Caco-2 (cell line): ENCODE measurements around the gene MYO15A. TPM values are rescaled to one million over a fixed set of nuclear protein-coding genes. Genes with fewer than 3 reads are reported as not detected.

Source experiments
- BruUV-seq: library from RNA; stranded (reverse); fragments of 400-500 nt; replicated peaks from 2 replicates; lab custom pipeline; 2021; lab: Mats Ljungman, UMichigan
- CTCF ChIA-PET: fragments of 300-600 bp; sonication (Branson Sonifier 250); formaldehyde crosslinking; loops from one replicate; lab custom pipeline; 2022; ENCODE audit warnings: antibody characterized with exemption; lab: Charles Lee
- POLR2A ChIA-PET: fragments of 300-600 bp; sonication (Branson Sonifier 250); formaldehyde crosslinking; loops from one replicate; lab custom pipeline; 2022; ENCODE audit warnings: antibody characterized with exemption; lab: Charles Lee
- DNase-seq, 2 experiments: peaks; one replicate each; pipeline versions ENCODE4 v3.0.0 to v3.0.0-alpha.2; 2020 to 2022
- H3K27me3 ChIP-seq: replicated peaks from 2 replicates; pipeline ENCODE4 v1.6.0; 2011; ENCODE audit warnings: low read length; ENCODE audit not compliant: control insufficient read depth, insufficient read depth
- H3K36me3 ChIP-seq: 2 replicates; pipeline ENCODE4 v1.5.1; 2011; ENCODE audit warnings: low read length; ENCODE audit not compliant: control insufficient read depth, insufficient read depth
- H3K4me1 ChIP-seq: fragments of 250-450 bp; sonication (Bioruptor Pico); 2 replicates; pipeline ENCODE4 v1.5.1; 2020; ENCODE audit warnings: mild to moderate bottlenecking
- H3K4me3 ChIP-seq: 2 replicates; pipeline ENCODE4 v1.5.1; 2011; ENCODE audit warnings: low read depth, mild to moderate bottlenecking, control low read depth, low read length
- H3K9me3 ChIP-seq: fragments of 250-450 bp; sonication (Bioruptor Pico); 2 replicates; pipeline ENCODE4 v1.5.1; 2020; ENCODE audit warnings: mild to moderate bottlenecking, moderate library complexity
- H3K27ac Mint-ChIP-seq: one replicate; pipeline ENCODE4 v1.8.0; 2022; ENCODE audit warnings: mixed read lengths; ENCODE audit not compliant: unreplicated experiment
- H3K27me3 Mint-ChIP-seq: one replicate; pipeline ENCODE4 v1.8.0; 2022; ENCODE audit warnings: mixed read lengths; ENCODE audit not compliant: insufficient read depth, unreplicated experiment
- H3K36me3 Mint-ChIP-seq: one replicate; pipeline ENCODE4 v1.8.0; 2022; ENCODE audit warnings: mild to moderate bottlenecking, mixed read lengths; ENCODE audit not compliant: insufficient read depth, unreplicated experiment
- H3K4me1 Mint-ChIP-seq: one replicate; pipeline ENCODE4 v1.8.0; 2022; ENCODE audit warnings: low read depth, mixed read lengths; ENCODE audit not compliant: unreplicated experiment
- H3K4me3 Mint-ChIP-seq: one replicate; pipeline ENCODE4 v1.8.0; 2022; ENCODE audit warnings: mild to moderate bottlenecking, moderate library complexity, mixed read lengths; ENCODE audit not compliant: unreplicated experiment
- H3K9me3 Mint-ChIP-seq: one replicate; pipeline ENCODE4 v1.8.0; 2022; ENCODE audit warnings: mixed read lengths; ENCODE audit not compliant: unreplicated experiment
- CTCF ChIP-seq, 2 experiments: fragments of 200-600 bp in 1 of 2; IDR thresholded peaks; 1 replicate in 1 of 2; 2 replicates in 1 of 2; pipeline versions ENCODE4 v1.5.1 to v1.8.0; 2011 to 2022; ENCODE audit warnings: antibody characterized with exemption in 1 of 2, control low read depth in 1 of 2, inconsistent platforms in 1 of 2, low read depth in 1 of 2, low read length in 1 of 2, mild to moderate bottlenecking in 1 of 2, moderate library complexity in 1 of 2; ENCODE audit not compliant: insufficient read depth in 1 of 2, severe bottlenecking in 1 of 2, unreplicated experiment in 1 of 2
- intact Hi-C: fragments of 100-400 bp; cut with micrococcal nuclease; formaldehyde crosslinking; loops from one replicate; pipeline ENCODE4 v1.10.0; 2022; ENCODE audit not compliant: unreplicated experiment
- total RNA-seq: library from RNA; stranded (reverse); gene quantifications from 2 replicates; pipeline ENCODE4 v1.2.3, GENCODE V29; 2022

MYO15A gene
- total RNA-seq, 1 experiment from 2014 or later, result not detected

- CTCF ChIA-PET, result interaction anchor here (0.6 kb wide), 1 partner anchor 189 kb away, joined by 4 read pairs; no protein-coding TSS in a partner anchor
- Mint-ChIP-seq H3K4me3 (no peak overlapping the region), H3K27me3 (no peaks in the 10 kb centered on the region), H3K27ac (no peak overlapping the region), H3K36me3 (no peaks in the 10 kb centered on the region), H3K9me3 (no peaks in the 10 kb centered on the region), H3K4me1 (no peaks in the 10 kb centered on the region)
- BruUV-seq, result no TSS peak
- Histone ChIP-seq H3K27me3 (no peaks in the 10 kb centered on the region), H3K4me1 (no peaks in the 10 kb centered on the region), H3K4me3 (no peak overlapping the region), H3K36me3 (no peaks in the 10 kb centered on the region), H3K9me3 (peaks cover 9% of the 10 kb centered on the region; the same call in 1 of the 2 replicates)
- no peak for DNase-seq
- POLR2A ChIA-PET, result no interaction called here
- no peak for TF ChIP-seq CTCF (IDR thresholded peaks at IDR 0.05; ENCODE audit: insufficient read depth in 1 of 2, low read depth in 1 of 2, low read length in 1 of 2, severe bottlenecking in 1 of 2, unreplicated experiment in 1 of 2)
- intact Hi-C loops, result no loop called here
These were observed 12.8 kb downstream of the MYO15A start for GRCh38 chr17:18121144-18121910.

DNA sequence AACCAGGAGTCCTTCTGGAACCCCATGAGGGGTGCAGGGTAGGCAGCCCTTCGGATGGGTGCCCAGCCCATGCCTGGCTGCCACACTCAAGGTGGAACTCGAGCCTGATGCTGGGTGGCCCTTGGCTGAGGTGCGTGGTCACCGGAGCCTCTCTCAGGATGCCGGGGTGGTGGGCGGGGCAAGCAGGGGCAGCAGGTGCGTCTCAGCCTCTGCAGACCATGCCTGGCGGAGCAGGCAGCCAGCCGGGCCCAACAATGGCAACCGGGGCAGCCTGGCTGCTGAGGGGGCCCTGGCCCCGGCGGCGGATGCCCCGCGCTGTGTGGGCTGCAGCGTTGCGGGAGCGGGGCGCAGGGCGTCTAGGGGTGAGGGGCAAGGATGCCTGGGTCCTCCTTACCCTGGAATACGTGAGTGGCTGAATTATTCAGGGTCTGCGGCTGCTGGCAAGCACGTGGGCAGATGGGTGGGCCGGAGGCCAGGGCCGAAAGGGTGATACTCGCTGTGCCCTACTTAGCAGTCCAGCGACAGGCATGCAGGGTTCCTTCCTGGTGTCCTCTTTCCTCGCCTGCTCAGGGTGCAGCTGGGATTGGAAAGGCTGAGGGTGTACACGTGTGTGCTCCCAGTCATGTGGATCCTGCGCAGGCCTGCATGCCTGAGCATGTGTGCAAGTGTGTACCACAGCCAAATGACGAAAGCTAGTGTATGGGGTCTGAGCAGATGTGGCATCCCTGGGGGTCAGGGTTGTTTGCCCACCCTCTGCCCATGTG, 14.6 kb downstream of the MYO15A start:
- TF ChIP-seq CTCF (IDR thresholded peaks at IDR 0.05; ENCODE audit: insufficient read depth in 1 of 2, low read depth in 1 of 2, low read length in 1 of 2, severe bottlenecking in 1 of 2, unreplicated experiment in 1 of 2), result no peak
- Histone ChIP-seq H3K36me3 (no peaks in the 10 kb centered on the region), H3K4me3 (no peak overlapping the region), H3K9me3 (peaks cover 9% of the 10 kb centered on the region; the same call in 1 of the 2 replicates), H3K27me3 (no peaks in the 10 kb centered on the region), H3K4me1 (no peaks in the 10 kb centered on the region)
- Mint-ChIP-seq H3K36me3 (no peaks in the 10 kb centered on the region), H3K4me3 (no peak overlapping the region), H3K27ac (no peak overlapping the region), H3K27me3 (peaks cover 4% of the 10 kb centered on the region), H3K4me1 (no peaks in the 10 kb centered on the region), H3K9me3 (no peaks in the 10 kb centered on the region)
- no TSS peak for BruUV-seq
- ChIA-PET POLR2A (no interaction called here), CTCF (no interaction called here)
- intact Hi-C loops, result no loop called here
- no peak for DNase-seq

GRCh38 chr17:18124345-18125126, 16.0 kb downstream of the MYO15A start:
- ChIA-PET POLR2A (no interaction called here), CTCF (no interaction called here)
- no peak for TF ChIP-seq CTCF (IDR thresholded peaks at IDR 0.05; ENCODE audit: insufficient read depth in 1 of 2, low read depth in 1 of 2, low read length in 1 of 2, severe bottlenecking in 1 of 2, unreplicated experiment in 1 of 2)
- H3K9me3 Mint-ChIP-seq, result no peaks in the 10 kb centered on the region
- DNase-seq, result no peak
- H3K27me3 ChIP-seq, result no peaks in the 10 kb centered on the region
- H3K9me3 ChIP-seq, result peaks cover 8% of the 10 kb centered on the region; the same call in 1 of the 2 replicates
- no peaks in the 10 kb centered on the region for H3K4me1 ChIP-seq
- no peak overlapping the region for H3K27ac Mint-ChIP-seq
- peaks cover 4% of the 10 kb centered on the region for H3K27me3 Mint-ChIP-seq
- no peaks in the 10 kb centered on the region for H3K36me3 Mint-ChIP-seq
- intact Hi-C loops, result no loop called here
- no peak overlapping the region for H3K4me3 ChIP-seq
- no peaks in the 10 kb centered on the region for H3K4me1 Mint-ChIP-seq
- H3K4me3 Mint-ChIP-seq, result no peak overlapping the region
- no peaks in the 10 kb centered on the region for H3K36me3 ChIP-seq
- BruUV-seq, result no TSS peak
